ENCODE results near the gene VWA8. TPM values are rescaled to one million over a fixed set of nuclear protein-coding genes. Genes with fewer than 3 reads are reported as not detected.

Gene VWA8
- total and polyA plus RNA-seq, 2 of the 8 experiments (the other 6 are each of a cell fraction or from before 2014, with no cell fraction given) = 5.9 to 19.6 TPM

- no peak for TF ChIP-seq SP2 (IDR thresholded peaks at IDR 0.05; ENCODE audit: low read length)
- no peak for TF ChIP-seq HDAC2 (IDR thresholded peaks at IDR 0.05; ENCODE audit: borderline replicate concordance in 1 of 2, low read depth in 2 of 2, low read length in 2 of 2)
- TF ChIP-seq RNF2 (IDR thresholded peaks at IDR 0.05; ENCODE audit: borderline replicate concordance, low read depth, low read length, missing control alignments, poor library complexity, severe bottlenecking) = no peak
- no peak for TF ChIP-seq MAX (IDR thresholded peaks at IDR 0.05)
- TF ChIP-seq FOSL1 (IDR thresholded peaks at IDR 0.05; ENCODE audit: insufficient read depth, low read depth, low read length) = no peak
- no peak for TF ChIP-seq SP4 (IDR thresholded peaks at IDR 0.05; ENCODE audit: low read length)
Measured at GRCh38 chr13:41763782-41764181, 197.1 kb downstream of the VWA8 start (continued).
